HepG2 (cell line): ENCODE measurements around the gene LRRN4. TPM values are rescaled to one million over a fixed set of nuclear protein-coding genes. Genes with fewer than 3 reads are reported as not detected.

ENCODE experiments used
- BCL6 ChIP-seq: IDR thresholded peaks from 2 replicates; pipeline ENCODE4 v1.6.1; 2016; ENCODE audit warnings: missing genetic modification reagents, missing compliant biosample characterization
- CEBPB ChIP-seq: IDR thresholded peaks from 2 replicates; pipeline ENCODE4 v1.6.1; 2011; ENCODE audit warnings: low read depth, low read length, improper control_type of control experiment, borderline replicate concordance
- FOXA1 ChIP-seq, 2 experiments: fragments of 450-650 bp in 1 of 2; sonication (generic) in 1 of 2; formaldehyde crosslinking in 1 of 2; IDR thresholded peaks; 2 replicates each; pipeline versions ENCODE4 v1.4.0 to v1.6.1; 2016 to 2020; ENCODE audit warnings: missing genetic modification reagents in 1 of 2
- FOXO1 ChIP-seq: sonication (generic); formaldehyde crosslinking; IDR thresholded peaks from 2 replicates; pipeline ENCODE4 v1.4.0; 2020; ENCODE audit warnings: missing genetic modification reagents
- HOXA3 ChIP-seq: sonication (generic); formaldehyde crosslinking; IDR thresholded peaks from 2 replicates; pipeline ENCODE4 v1.5.0; 2020; ENCODE audit warnings: missing genetic modification reagents
- JARID2 ChIP-seq: sonication (generic); formaldehyde crosslinking; IDR thresholded peaks from 2 replicates; pipeline ENCODE4 v1.8.1; 2023; ENCODE audit warnings: missing genetic modification reagents, inconsistent platforms; ENCODE audit not compliant: insufficient replicate concordance
- KLF15 ChIP-seq: sonication (generic); formaldehyde crosslinking; IDR thresholded peaks from 2 replicates; pipeline ENCODE4 v1.8.1; 2023; ENCODE audit warnings: borderline replicate concordance, mild to moderate bottlenecking, inconsistent platforms, missing genetic modification reagents, mixed read lengths
- MIER3 ChIP-seq: IDR thresholded peaks from 2 replicates; pipeline ENCODE4 v1.6.1; 2016; ENCODE audit warnings: missing compliant biosample characterization, borderline replicate concordance
- MXD4 ChIP-seq: IDR thresholded peaks from 2 replicates; pipeline ENCODE4 v1.6.1; 2016; ENCODE audit warnings: mild to moderate bottlenecking, missing biosample characterization, missing genetic modification reagents
- NFATC3 ChIP-seq: sonication (generic); formaldehyde crosslinking; IDR thresholded peaks from 2 replicates; pipeline ENCODE4 v1.5.1; 2020; ENCODE audit warnings: mild to moderate bottlenecking, missing genetic modification reagents
- NR2F1 ChIP-seq, 2 experiments: fragments of 450-650 bp in 1 of 2; formaldehyde crosslinking in 1 of 2; IDR thresholded peaks; 2 replicates each; pipeline versions ENCODE4 v1.5.0 to v1.6.1; 2016 to 2020; ENCODE audit warnings: mild to moderate bottlenecking in 1 of 2, missing compliant biosample characterization in 1 of 2, missing genetic modification reagents in 1 of 2, moderate library complexity in 1 of 2
- PLSCR1 ChIP-seq: sonication (generic); formaldehyde crosslinking; IDR thresholded peaks from 2 replicates; pipeline ENCODE4 v1.5.0; 2020; ENCODE audit warnings: missing genetic modification reagents, mild to moderate bottlenecking, borderline replicate concordance
- PRMT3 ChIP-seq: sonication (generic); formaldehyde crosslinking; IDR thresholded peaks from 2 replicates; pipeline ENCODE4 v1.8.1; 2022; ENCODE audit warnings: low read depth, mild to moderate bottlenecking, moderate library complexity, missing genetic modification reagents, borderline replicate concordance
- SALL1 ChIP-seq: sonication (generic); formaldehyde crosslinking; IDR thresholded peaks from 2 replicates; pipeline ENCODE4 v1.8.0; 2022; ENCODE audit warnings: mild to moderate bottlenecking, missing genetic modification reagents
- THAP9 ChIP-seq: sonication (generic); formaldehyde crosslinking; IDR thresholded peaks from 2 replicates; pipeline ENCODE4; 2020; ENCODE audit warnings: missing genetic modification reagents, mild to moderate bottlenecking, borderline replicate concordance
- YEATS4 ChIP-seq: sonication (generic); formaldehyde crosslinking; IDR thresholded peaks from 2 replicates; pipeline ENCODE4 v1.4.0; 2020; ENCODE audit warnings: missing genetic modification reagents, borderline replicate concordance
- ZFP62 ChIP-seq: sonication (generic); formaldehyde crosslinking; IDR thresholded peaks from 2 replicates; pipeline ENCODE4 v1.4.0; 2020; ENCODE audit warnings: missing genetic modification reagents
- ZNF143 ChIP-seq: sonication (generic); formaldehyde crosslinking; IDR thresholded peaks from 2 replicates; pipeline ENCODE4 v1.4.0; 2020; ENCODE audit warnings: missing genetic modification reagents
- ZNF331 ChIP-seq: sonication (generic); formaldehyde crosslinking; IDR thresholded peaks from 2 replicates; pipeline ENCODE4 v1.4.0; 2020; ENCODE audit warnings: missing genetic modification reagents
- ZNF703 ChIP-seq: sonication (generic); formaldehyde crosslinking; IDR thresholded peaks from 2 replicates; pipeline ENCODE4 v1.5.1; 2020; ENCODE audit warnings: missing genetic modification reagents, mild to moderate bottlenecking, moderate library complexity, borderline replicate concordance
- ZNF766 ChIP-seq: sonication (generic); formaldehyde crosslinking; IDR thresholded peaks from 2 replicates; pipeline ENCODE4 v1.5.0; 2020; ENCODE audit warnings: missing genetic modification reagents, borderline replicate concordance
- polyA plus RNA-seq, 8 experiments: library from polyadenylated mRNA; depleted of rRNA in 3 of 8; stranded (reverse) in 7 of 8; unstranded in 1 of 8; fragments of >200 nt; fragmentation: Illumina TruSeq in 4 of 8; extraction: Trizol in 4 of 8; gene quantifications; 2 replicates each; pipeline versions ENCODE4 v1.2.1 to v1.2.3, GENCODE V29; 2011 to 2016; ENCODE audit warnings: low read depth in 4 of 8, missing spikeins in 1 of 8, mixed read lengths in 1 of 8; ENCODE audit not compliant: insufficient read depth in 1 of 8
- total RNA-seq, 5 experiments: library from RNA; depleted of rRNA; stranded (reverse); fragments of >200 nt; fragmentation: Illumina TruSeq; extraction: Trizol; gene quantifications; 2 replicates each; pipeline ENCODE4 v1.2.3, GENCODE V29; 2016; ENCODE audit warnings: low read depth in 1 of 5
- TF ChIP-seq, protein P1 (sequence below): sonication (generic); formaldehyde crosslinking; IDR thresholded peaks from 2 replicates; pipeline ENCODE4 v1.5.1; 2020; ENCODE audit warnings: mild to moderate bottlenecking, missing genetic modification reagents, borderline replicate concordance
- TF ChIP-seq, protein P2 (sequence below): sonication (generic); formaldehyde crosslinking; IDR thresholded peaks from 2 replicates; pipeline ENCODE4 v1.8.1; 2023; ENCODE audit warnings: missing genetic modification reagents, mild to moderate bottlenecking, borderline replicate concordance
- TF ChIP-seq, protein P3 (sequence below): sonication (generic); formaldehyde crosslinking; conservative IDR thresholded peaks from 2 replicates; pipeline ENCODE4 v1.8.0; 2022; ENCODE audit warnings: missing genetic modification reagents

LRRN4 gene
- total and polyA plus RNA-seq, 2 of the 13 experiments (the other 11 are each of a cell fraction or from before 2014, with no cell fraction given), result 0.15 to 0.20 TPM

DNA sequence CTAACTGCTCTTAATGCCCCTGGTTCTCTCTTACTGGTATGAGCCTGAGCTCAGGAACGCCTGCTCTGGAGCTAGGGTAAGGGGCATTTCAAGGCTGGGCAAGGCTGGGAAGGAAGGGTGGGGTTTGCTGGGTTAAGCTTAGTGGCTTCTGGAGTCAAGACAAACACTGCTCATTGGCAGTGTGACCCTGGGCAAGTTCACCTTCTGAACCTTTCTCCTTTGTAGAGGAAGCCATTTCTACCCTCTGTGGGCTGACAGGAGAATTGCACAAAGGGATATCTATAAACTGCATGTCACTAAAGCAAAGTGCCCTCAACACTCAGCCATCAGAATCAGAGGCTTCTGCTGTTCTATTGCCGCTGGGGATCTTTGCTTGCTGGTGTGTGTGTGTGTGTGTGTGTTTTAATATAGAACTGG lies 20.3 kb upstream of the LRRN4 start (continued):
- TF ChIP-seq ZNF766 (CRISPR knock-in tag), result no peak
- peak; percentile 64; the same call in 1 of the 2 replicates for TF ChIP-seq ZNF331 (CRISPR knock-in tag)
- TF ChIP-seq SALL1 (CRISPR knock-in tag), result peak; percentile 39
- TF ChIP-seq ZNF143 (CRISPR knock-in tag), result no peak
- TF ChIP-seq, protein P1, sequence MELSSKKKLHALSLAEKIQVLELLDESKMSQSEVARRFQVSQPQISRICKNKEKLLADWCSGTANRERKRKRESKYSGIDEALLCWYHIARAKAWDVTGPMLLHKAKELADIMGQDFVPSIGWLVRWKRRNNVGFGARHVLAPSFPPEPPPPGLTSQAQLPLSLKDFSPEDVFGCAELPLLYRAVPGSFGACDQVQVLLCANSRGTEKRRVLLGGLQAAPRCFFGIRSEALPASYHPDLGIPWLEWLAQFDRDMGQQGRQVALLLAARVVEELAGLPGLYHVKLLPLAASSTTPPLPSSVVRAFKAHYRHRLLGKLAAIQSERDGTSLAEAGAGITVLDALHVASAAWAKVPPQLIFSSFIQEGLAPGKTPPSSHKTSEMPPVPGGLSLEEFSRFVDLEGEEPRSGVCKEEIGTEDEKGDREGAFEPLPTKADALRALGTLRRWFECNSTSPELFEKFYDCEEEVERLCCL (CRISPR knock-in tag), result no peak
- TF ChIP-seq, protein P2, sequence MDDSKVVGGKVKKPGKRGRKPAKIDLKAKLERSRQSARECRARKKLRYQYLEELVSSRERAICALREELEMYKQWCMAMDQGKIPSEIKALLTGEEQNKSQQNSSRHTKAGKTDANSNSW, result no peak
- no peak for TF ChIP-seq MIER3
- no peak for TF ChIP-seq FOXO1 (CRISPR knock-in tag)
- TF ChIP-seq PLSCR1 (CRISPR knock-in tag), result no peak
- TF ChIP-seq NFATC3 (CRISPR knock-in tag), result no peak
- TF ChIP-seq, protein P3, sequence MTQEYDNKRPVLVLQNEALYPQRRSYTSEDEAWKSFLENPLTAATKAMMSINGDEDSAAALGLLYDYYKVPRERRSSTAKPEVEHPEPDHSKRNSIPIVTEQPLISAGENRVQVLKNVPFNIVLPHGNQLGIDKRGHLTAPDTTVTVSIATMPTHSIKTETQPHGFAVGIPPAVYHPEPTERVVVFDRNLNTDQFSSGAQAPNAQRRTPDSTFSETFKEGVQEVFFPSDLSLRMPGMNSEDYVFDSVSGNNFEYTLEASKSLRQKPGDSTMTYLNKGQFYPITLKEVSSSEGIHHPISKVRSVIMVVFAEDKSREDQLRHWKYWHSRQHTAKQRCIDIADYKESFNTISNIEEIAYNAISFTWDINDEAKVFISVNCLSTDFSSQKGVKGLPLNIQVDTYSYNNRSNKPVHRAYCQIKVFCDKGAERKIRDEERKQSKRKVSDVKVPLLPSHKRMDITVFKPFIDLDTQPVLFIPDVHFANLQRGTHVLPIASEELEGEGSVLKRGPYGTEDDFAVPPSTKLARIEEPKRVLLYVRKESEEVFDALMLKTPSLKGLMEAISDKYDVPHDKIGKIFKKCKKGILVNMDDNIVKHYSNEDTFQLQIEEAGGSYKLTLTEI (CRISPR knock-in tag), result no peak
- TF ChIP-seq ZNF703 (CRISPR knock-in tag), result no peak
- TF ChIP-seq MXD4 (CRISPR knock-in tag), result 0 out of 2 replicates have a peak, but pooled peaks have one; percentile 55
- no peak for TF ChIP-seq PRMT3 (CRISPR knock-in tag)
- TF ChIP-seq HOXA3 (CRISPR knock-in tag), result peak; percentile 64; the same call in 1 of the 2 replicates
- no peak for TF ChIP-seq KLF15
- no peak for TF ChIP-seq ZFP62 (CRISPR knock-in tag)
- TF ChIP-seq YEATS4 (CRISPR knock-in tag), result no peak
- TF ChIP-seq FOXA1 (IDR thresholded peaks at IDR 0.05), result no peak
- no peak for TF ChIP-seq FOXA1 (CRISPR knock-in tag; IDR thresholded peaks at IDR 0.05)
- TF ChIP-seq BCL6 (CRISPR knock-in tag), result peak; percentile 66
- peak; percentile 16 for TF ChIP-seq JARID2 (CRISPR knock-in tag)
- peak; percentile 22; the same call in 1 of the 2 replicates for TF ChIP-seq CEBPB
- TF ChIP-seq THAP9 (CRISPR knock-in tag), result peak; percentile 46; the same call in 1 of the 2 replicates
- peak; percentile 50 to 60; a peak in 2 of 4 replicates for TF ChIP-seq NR2F1 (CRISPR knock-in tag; IDR thresholded peaks at IDR 0.05)
